ENCODE measurements around the gene ALDOB.

The ALDOB gene

DNA sequence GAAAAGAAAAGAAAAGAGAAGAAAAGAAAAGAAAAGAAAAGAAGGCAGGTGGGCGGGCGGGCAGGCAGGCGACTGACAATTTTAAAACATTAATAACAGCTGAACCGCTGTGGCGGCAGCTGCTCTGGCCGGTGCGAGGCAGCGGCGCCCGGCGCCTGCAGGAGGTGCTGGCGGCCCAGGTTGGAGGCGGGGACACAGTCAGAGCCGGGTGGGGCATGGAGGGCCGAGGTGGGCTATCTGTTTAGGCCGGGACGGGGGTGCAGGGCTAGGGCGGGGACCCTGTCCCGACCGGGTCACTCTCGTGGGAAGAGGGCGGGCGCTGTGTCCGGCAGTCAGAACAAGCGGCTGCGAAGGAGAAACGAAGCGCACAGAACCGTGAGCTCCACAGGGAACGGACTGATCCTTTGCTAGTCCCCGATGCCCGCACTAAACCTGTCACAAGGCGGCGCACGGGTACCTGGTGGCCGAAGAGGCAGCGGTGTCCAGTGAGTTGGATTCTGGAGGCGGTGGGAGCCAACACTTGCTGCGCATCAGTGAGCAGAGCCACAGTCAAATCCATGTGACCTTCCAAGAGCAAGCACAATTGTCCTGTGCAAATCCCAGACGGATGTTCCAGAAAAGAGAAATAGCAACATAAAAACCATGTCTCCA, 13.6 kb upstream of the ALDOB start (continued):
- TF ChIP-seq, protein P1, sequence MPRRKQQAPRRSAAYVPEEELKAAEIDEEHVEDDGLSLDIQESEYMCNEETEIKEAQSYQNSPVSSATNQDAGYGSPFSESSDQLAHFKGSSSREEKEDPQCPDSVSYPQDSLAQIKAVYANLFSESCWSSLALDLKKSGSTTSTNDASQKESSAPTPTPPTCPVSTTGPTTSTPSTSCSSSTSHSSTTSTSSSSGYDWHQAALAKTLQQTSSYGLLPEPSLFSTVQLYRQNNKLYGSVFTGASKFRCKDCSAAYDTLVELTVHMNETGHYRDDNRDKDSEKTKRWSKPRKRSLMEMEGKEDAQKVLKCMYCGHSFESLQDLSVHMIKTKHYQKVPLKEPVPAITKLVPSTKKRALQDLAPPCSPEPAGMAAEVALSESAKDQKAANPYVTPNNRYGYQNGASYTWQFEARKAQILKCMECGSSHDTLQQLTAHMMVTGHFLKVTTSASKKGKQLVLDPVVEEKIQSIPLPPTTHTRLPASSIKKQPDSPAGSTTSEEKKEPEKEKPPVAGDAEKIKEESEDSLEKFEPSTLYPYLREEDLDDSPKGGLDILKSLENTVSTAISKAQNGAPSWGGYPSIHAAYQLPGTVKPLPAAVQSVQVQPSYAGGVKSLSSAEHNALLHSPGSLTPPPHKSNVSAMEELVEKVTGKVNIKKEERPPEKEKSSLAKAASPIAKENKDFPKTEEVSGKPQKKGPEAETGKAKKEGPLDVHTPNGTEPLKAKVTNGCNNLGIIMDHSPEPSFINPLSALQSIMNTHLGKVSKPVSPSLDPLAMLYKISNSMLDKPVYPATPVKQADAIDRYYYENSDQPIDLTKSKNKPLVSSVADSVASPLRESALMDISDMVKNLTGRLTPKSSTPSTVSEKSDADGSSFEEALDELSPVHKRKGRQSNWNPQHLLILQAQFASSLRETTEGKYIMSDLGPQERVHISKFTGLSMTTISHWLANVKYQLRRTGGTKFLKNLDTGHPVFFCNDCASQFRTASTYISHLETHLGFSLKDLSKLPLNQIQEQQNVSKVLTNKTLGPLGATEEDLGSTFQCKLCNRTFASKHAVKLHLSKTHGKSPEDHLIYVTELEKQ (tag by site-specific recombination; IDR thresholded peaks at IDR 0.05; ENCODE audit: borderline replicate concordance): no peak
- TF ChIP-seq, protein P2, sequence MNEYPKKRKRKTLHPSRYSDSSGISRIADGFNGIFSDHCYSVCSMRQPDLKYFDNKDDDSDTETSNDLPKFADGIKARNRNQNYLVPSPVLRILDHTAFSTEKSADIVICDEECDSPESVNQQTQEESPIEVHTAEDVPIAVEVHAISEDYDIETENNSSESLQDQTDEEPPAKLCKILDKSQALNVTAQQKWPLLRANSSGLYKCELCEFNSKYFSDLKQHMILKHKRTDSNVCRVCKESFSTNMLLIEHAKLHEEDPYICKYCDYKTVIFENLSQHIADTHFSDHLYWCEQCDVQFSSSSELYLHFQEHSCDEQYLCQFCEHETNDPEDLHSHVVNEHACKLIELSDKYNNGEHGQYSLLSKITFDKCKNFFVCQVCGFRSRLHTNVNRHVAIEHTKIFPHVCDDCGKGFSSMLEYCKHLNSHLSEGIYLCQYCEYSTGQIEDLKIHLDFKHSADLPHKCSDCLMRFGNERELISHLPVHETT (tag by site-specific recombination; IDR thresholded peaks at IDR 0.05): no peak
- TF ChIP-seq GLI2 (tag by site-specific recombination; IDR thresholded peaks at IDR 0.05; ENCODE audit: borderline replicate concordance, low read depth) (no peak), ZNF391 (tag by site-specific recombination; IDR thresholded peaks at IDR 0.05; ENCODE audit: borderline replicate concordance, low read depth) (no peak), ZNF214 (tag by site-specific recombination; IDR thresholded peaks at IDR 0.05; ENCODE audit: borderline replicate concordance) (no peak), ZBTB17 (tag by site-specific recombination; IDR thresholded peaks at IDR 0.05) (peak; percentile 65), ZNF501 (tag by site-specific recombination; IDR thresholded peaks at IDR 0.05) (no peak), ZNF623 (tag by site-specific recombination; IDR thresholded peaks at IDR 0.05) (no peak), ZNF132 (tag by site-specific recombination; IDR thresholded peaks at IDR 0.05; ENCODE audit: borderline replicate concordance) (no peak), ZNF600 (tag by site-specific recombination; IDR thresholded peaks at IDR 0.05) (peak; percentile 82), ZNF121 (tag by site-specific recombination; IDR thresholded peaks at IDR 0.05) (peak; percentile 82; the same call in 1 of the 2 replicates), ZNF324 (tag by site-specific recombination; IDR thresholded peaks at IDR 0.05) (no peak), ZNF223 (tag by site-specific recombination; IDR thresholded peaks at IDR 0.05) (no peak), ZNF670 (tag by site-specific recombination; IDR thresholded peaks at IDR 0.05; ENCODE audit: low read depth) (no peak), GLIS2 (tag by site-specific recombination; IDR thresholded peaks at IDR 0.05) (peak; percentile 56), ZSCAN30 (tag by site-specific recombination; IDR thresholded peaks at IDR 0.05) (no peak), ZNF624 (tag by site-specific recombination; IDR thresholded peaks at IDR 0.05) (no peak), ZBTB20 (tag by site-specific recombination; IDR thresholded peaks at IDR 0.05) (no peak)
- TF ChIP-seq, protein P3, sequence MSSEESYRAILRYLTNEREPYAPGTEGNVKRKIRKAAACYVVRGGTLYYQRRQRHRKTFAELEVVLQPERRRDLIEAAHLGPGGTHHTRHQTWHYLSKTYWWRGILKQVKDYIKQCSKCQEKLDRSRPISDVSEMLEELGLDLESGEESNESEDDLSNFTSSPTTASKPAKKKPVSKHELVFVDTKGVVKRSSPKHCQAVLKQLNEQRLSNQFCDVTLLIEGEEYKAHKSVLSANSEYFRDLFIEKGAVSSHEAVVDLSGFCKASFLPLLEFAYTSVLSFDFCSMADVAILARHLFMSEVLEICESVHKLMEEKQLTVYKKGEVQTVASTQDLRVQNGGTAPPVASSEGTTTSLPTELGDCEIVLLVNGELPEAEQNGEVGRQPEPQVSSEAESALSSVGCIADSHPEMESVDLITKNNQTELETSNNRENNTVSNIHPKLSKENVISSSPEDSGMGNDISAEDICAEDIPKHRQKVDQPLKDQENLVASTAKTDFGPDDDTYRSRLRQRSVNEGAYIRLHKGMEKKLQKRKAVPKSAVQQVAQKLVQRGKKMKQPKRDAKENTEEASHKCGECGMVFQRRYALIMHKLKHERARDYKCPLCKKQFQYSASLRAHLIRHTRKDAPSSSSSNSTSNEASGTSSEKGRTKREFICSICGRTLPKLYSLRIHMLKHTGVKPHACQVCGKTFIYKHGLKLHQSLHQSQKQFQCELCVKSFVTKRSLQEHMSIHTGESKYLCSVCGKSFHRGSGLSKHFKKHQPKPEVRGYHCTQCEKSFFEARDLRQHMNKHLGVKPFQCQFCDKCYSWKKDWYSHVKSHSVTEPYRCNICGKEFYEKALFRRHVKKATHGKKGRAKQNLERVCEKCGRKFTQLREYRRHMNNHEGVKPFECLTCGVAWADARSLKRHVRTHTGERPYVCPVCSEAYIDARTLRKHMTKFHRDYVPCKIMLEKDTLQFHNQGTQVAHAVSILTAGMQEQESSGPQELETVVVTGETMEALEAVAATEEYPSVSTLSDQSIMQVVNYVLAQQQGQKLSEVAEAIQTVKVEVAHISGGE (tag by site-specific recombination; conservative IDR thresholded peaks at IDR 0.05; ENCODE audit: low read depth): 0 out of 2 replicates have a peak, but pooled peaks have one; percentile 11
- TF ChIP-seq, protein P4, sequence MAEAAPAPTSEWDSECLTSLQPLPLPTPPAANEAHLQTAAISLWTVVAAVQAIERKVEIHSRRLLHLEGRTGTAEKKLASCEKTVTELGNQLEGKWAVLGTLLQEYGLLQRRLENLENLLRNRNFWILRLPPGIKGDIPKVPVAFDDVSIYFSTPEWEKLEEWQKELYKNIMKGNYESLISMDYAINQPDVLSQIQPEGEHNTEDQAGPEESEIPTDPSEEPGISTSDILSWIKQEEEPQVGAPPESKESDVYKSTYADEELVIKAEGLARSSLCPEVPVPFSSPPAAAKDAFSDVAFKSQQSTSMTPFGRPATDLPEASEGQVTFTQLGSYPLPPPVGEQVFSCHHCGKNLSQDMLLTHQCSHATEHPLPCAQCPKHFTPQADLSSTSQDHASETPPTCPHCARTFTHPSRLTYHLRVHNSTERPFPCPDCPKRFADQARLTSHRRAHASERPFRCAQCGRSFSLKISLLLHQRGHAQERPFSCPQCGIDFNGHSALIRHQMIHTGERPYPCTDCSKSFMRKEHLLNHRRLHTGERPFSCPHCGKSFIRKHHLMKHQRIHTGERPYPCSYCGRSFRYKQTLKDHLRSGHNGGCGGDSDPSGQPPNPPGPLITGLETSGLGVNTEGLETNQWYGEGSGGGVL (tag by site-specific recombination; IDR thresholded peaks at IDR 0.05): no peak
- TF ChIP-seq, protein P5, sequence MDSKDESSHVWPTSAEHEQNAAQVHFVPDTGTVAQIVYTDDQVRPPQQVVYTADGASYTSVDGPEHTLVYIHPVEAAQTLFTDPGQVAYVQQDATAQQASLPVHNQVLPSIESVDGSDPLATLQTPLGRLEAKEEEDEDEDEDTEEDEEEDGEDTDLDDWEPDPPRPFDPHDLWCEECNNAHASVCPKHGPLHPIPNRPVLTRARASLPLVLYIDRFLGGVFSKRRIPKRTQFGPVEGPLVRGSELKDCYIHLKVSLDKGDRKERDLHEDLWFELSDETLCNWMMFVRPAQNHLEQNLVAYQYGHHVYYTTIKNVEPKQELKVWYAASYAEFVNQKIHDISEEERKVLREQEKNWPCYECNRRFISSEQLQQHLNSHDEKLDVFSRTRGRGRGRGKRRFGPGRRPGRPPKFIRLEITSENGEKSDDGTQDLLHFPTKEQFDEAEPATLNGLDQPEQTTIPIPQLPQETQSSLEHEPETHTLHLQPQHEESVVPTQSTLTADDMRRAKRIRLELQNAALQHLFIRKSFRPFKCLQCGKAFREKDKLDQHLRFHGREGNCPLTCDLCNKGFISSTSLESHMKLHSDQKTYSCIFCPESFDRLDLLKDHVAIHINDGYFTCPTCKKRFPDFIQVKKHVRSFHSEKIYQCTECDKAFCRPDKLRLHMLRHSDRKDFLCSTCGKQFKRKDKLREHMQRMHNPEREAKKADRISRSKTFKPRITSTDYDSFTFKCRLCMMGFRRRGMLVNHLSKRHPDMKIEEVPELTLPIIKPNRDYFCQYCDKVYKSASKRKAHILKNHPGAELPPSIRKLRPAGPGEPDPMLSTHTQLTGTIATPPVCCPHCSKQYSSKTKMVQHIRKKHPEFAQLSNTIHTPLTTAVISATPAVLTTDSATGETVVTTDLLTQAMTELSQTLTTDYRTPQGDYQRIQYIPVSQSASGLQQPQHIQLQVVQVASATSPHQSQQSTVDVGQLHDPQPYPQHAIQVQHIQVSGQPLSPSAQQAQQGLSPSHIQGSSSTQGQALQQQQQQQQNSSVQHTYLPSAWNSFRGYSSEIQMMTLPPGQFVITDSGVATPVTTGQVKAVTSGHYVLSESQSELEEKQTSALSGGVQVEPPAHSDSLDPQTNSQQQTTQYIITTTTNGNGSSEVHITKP (tag by site-specific recombination; IDR thresholded peaks at IDR 0.05): peak; percentile 59
- TF ChIP-seq, protein P6, sequence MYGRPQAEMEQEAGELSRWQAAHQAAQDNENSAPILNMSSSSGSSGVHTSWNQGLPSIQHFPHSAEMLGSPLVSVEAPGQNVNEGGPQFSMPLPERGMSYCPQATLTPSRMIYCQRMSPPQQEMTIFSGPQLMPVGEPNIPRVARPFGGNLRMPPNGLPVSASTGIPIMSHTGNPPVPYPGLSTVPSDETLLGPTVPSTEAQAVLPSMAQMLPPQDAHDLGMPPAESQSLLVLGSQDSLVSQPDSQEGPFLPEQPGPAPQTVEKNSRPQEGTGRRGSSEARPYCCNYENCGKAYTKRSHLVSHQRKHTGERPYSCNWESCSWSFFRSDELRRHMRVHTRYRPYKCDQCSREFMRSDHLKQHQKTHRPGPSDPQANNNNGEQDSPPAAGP (tag by site-specific recombination; IDR thresholded peaks at IDR 0.05): no peak
- TF ChIP-seq, protein P7, sequence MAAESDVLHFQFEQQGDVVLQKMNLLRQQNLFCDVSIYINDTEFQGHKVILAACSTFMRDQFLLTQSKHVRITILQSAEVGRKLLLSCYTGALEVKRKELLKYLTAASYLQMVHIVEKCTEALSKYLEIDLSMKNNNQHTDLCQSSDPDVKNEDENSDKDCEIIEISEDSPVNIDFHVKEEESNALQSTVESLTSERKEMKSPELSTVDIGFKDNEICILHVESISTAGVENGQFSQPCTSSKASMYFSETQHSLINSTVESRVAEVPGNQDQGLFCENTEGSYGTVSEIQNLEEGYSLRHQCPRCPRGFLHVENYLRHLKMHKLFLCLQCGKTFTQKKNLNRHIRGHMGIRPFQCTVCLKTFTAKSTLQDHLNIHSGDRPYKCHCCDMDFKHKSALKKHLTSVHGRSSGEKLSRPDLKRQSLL (tag by site-specific recombination; IDR thresholded peaks at IDR 0.05): no peak

Data from HEK293 (cell line).